ENCODE data around the gene ARAP2. TPM values are rescaled to one million over a fixed set of nuclear protein-coding genes. Genes with fewer than 3 reads are reported as not detected.

Gene ARAP2
- total RNA-seq, 5 donors from 2014 or later (not counting 1 experiment from before 2014, with no cell fraction given) = 41.2 to 94.3 (median 61.0) TPM

DNA sequence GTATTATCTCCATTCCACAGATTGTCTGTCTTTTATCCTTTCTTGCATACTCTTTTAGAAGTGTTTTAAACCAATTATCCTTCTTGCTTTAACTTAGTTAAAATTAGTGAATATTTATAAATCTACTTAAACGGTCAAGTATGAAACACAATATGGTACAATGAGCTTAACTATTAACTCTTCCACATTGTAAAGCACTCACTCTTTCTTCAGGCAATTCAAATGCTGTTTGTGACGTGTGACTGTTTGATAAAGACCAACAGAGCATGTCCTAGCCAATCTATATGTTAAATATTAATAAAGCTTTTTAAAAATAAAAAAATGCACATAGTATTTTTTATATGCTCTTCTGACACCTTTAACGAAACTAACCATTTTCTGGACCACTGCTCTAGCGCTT is 192.7 kb downstream of the ARAP2 start:
- no peaks in the 10 kb centered on the region for H3K27me3 ChIP-seq (replicated peaks in 1 of 2; ENCODE audit: control insufficient read depth in 2 of 2, extremely low read depth in 1 of 2, insufficient read depth in 2 of 2, low read length in 1 of 2)
- H3K4me3 ChIP-seq (ENCODE audit: control insufficient read depth in 1 of 2, extremely low read depth in 1 of 2, low read length in 1 of 2) = no peak overlapping the region
- Mint-ChIP-seq H3K27ac (no peak overlapping the region), H3K36me3 (no peaks in the 10 kb centered on the region), H3K27me3 (no peaks in the 10 kb centered on the region), H3K4me1 (no peaks in the 10 kb centered on the region), H3K9me3 (no peaks in the 10 kb centered on the region), H3K4me3 (no peak overlapping the region)
- no peak for DNase-seq
- WGBS (ENCODE audit: insufficient coverage) = no CpG with 5 or more reads among the region's 4 CpGs
- no peak overlapping the region for H3K27ac ChIP-seq (ENCODE audit: low read length)
- peaks cover 0 to 2% of the 10 kb centered on the region in 2 donors for H3K36me3 ChIP-seq (ENCODE audit: control insufficient read depth in 2 of 2, extremely low read depth in 1 of 2, insufficient read depth in 1 of 2, low read length in 1 of 2)
- ATAC-seq (replicated peaks in 1 of 4) = no peak
- POLR2A ChIA-PET = no interaction called here
- CTCF ChIA-PET = no interaction called here
- no peaks in the 10 kb centered on the region for H3K9me3 ChIP-seq
- H3K4me1 ChIP-seq (ENCODE audit: control insufficient read depth in 1 of 2, extremely low read depth in 1 of 2, insufficient read depth in 2 of 2, low read length in 2 of 2) = no peaks in the 10 kb centered on the region

DNA sequence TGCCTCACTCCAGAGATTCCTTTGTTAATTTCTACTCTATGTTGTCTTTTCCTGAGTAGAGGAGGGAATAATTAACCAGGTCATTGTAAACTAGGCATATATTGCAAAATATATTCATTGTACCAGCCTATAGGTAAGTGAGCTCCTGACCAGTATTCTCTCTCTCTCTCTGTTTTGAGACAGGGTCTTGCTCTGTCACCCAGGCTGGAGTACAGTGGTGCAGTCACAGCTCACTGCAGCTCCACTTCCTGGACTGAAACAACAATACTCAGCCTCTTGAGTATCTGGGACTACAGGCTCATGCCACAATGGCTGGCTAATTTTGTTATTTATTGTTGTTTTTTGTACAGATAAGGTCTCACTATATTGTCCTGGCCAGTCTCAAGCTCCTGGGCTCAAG is 198.3 kb downstream of the ARAP2 start:
- no peak overlapping the region for H3K4me3 ChIP-seq (ENCODE audit: control insufficient read depth in 1 of 2, extremely low read depth in 1 of 2, low read length in 1 of 2)
- H3K27me3 ChIP-seq (replicated peaks in 1 of 2; ENCODE audit: control insufficient read depth in 2 of 2, extremely low read depth in 1 of 2, insufficient read depth in 2 of 2, low read length in 1 of 2) = no peaks in the 10 kb centered on the region
- H3K9me3 ChIP-seq = no peaks in the 10 kb centered on the region
- Mint-ChIP-seq H3K4me1 (no peaks in the 10 kb centered on the region), H3K27me3 (no peaks in the 10 kb centered on the region), H3K27ac (no peak overlapping the region), H3K36me3 (peaks cover 3% of the 10 kb centered on the region), H3K4me3 (no peak overlapping the region), H3K9me3 (no peaks in the 10 kb centered on the region)
- DNase-seq (no peak), ATAC-seq (replicated peaks in 1 of 4) (no peak)
- CTCF ChIA-PET = no interaction called here
- H3K36me3 ChIP-seq (ENCODE audit: control insufficient read depth in 2 of 2, extremely low read depth in 1 of 2, insufficient read depth in 1 of 2, low read length in 1 of 2) = peaks cover 0 to 2% of the 10 kb centered on the region in 2 donors
- no peaks in the 10 kb centered on the region for H3K4me1 ChIP-seq (ENCODE audit: control insufficient read depth in 1 of 2, extremely low read depth in 1 of 2, insufficient read depth in 2 of 2, low read length in 2 of 2)
- H3K27ac ChIP-seq (ENCODE audit: low read length) = no peak overlapping the region
- POLR2A ChIA-PET = interaction anchor here in 1 of 2 donors (0.6 kb wide), 1 partner anchor 12 kb away, joined by 3 read pairs; no protein-coding TSS in a partner anchor

DNA sequence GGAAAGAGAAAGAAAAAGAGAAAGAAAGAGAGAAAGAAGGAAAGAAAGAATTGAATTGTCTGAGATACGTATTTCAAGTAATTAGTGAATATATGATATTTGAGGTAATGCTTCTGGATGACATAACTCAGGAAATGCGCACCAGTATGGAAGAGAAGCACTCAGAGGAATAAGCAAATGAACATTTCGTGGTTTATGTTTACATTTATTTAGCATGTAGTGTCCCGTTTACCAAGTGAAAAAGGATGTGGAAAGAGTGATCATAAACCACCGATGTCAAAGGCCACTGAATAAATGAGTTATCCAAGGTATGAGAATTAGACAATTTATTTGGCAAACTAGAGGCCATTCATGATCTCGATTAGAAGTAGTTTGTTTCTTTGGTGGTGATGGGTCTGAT is 200.4 kb downstream of the ARAP2 start:
- H3K27ac ChIP-seq (ENCODE audit: low read length) = no peak overlapping the region
- WGBS (ENCODE audit: insufficient coverage) = 94% methylated on average over 5 of the region's 6 CpGs
- H3K27me3 ChIP-seq (replicated peaks in 1 of 2; ENCODE audit: control insufficient read depth in 2 of 2, extremely low read depth in 1 of 2, insufficient read depth in 2 of 2, low read length in 1 of 2) = no peaks in the 10 kb centered on the region
- Mint-ChIP-seq H3K36me3 (peaks cover 16% of the 10 kb centered on the region), H3K27me3 (no peaks in the 10 kb centered on the region), H3K9me3 (no peaks in the 10 kb centered on the region), H3K27ac (no peak overlapping the region), H3K4me3 (no peak overlapping the region), H3K4me1 (no peaks in the 10 kb centered on the region)
- no peaks in the 10 kb centered on the region for H3K4me1 ChIP-seq (ENCODE audit: control insufficient read depth in 1 of 2, extremely low read depth in 1 of 2, insufficient read depth in 2 of 2, low read length in 2 of 2)
- no peak for ATAC-seq (replicated peaks in 1 of 4)
- no peaks in the 10 kb centered on the region for H3K9me3 ChIP-seq
- peaks cover 0 to 2% of the 10 kb centered on the region in 2 donors for H3K36me3 ChIP-seq (ENCODE audit: control insufficient read depth in 2 of 2, extremely low read depth in 1 of 2, insufficient read depth in 1 of 2, low read length in 1 of 2)
- H3K4me3 ChIP-seq (ENCODE audit: control insufficient read depth in 1 of 2, extremely low read depth in 1 of 2, low read length in 1 of 2) = no peak overlapping the region
- DNase-seq = no peak
- POLR2A ChIA-PET = no interaction called here
- CTCF ChIA-PET = no interaction called here

DNA sequence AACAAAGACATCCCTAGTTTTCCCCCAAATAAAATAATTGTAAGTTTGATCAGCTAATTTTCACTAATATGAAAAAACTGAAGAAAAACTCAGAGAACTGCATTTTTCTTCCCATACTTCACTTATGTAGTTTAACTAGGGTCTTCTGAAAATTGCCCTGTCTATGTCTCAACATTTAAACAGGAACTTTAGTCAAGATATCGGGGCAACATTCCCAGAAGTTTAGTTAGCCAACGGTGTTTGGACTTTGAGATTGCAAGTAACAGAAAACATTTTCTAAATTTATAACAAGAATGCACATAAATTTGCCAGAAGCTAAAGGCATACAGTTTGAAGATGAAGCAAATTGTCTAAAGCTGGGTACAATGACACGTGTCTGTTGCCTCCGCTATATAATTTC is 201.1 kb downstream of the ARAP2 start:
- Mint-ChIP-seq H3K4me1 (no peaks in the 10 kb centered on the region), H3K36me3 (peaks cover 16% of the 10 kb centered on the region), H3K27me3 (no peaks in the 10 kb centered on the region), H3K4me3 (no peak overlapping the region), H3K27ac (no peak overlapping the region), H3K9me3 (no peaks in the 10 kb centered on the region)
- Histone ChIP-seq H3K27ac (ENCODE audit: low read length) (no peak overlapping the region), H3K4me1 (ENCODE audit: control insufficient read depth in 1 of 2, extremely low read depth in 1 of 2, insufficient read depth in 2 of 2, low read length in 2 of 2) (no peaks in the 10 kb centered on the region), H3K36me3 (ENCODE audit: control insufficient read depth in 2 of 2, extremely low read depth in 1 of 2, insufficient read depth in 1 of 2, low read length in 1 of 2) (peaks cover 0 to 2% of the 10 kb centered on the region in 2 donors), H3K9me3 (no peaks in the 10 kb centered on the region), H3K27me3 (replicated peaks in 1 of 2; ENCODE audit: control insufficient read depth in 2 of 2, extremely low read depth in 1 of 2, insufficient read depth in 2 of 2, low read length in 1 of 2) (no peaks in the 10 kb centered on the region), H3K4me3 (ENCODE audit: control insufficient read depth in 1 of 2, extremely low read depth in 1 of 2, low read length in 1 of 2) (no peak overlapping the region)
- WGBS (ENCODE audit: insufficient coverage) = 97% methylated on average over 4 of the region's 4 CpGs
- ChIA-PET CTCF (no interaction called here), POLR2A (no interaction called here)
- DNase-seq (no peak), ATAC-seq (replicated peaks in 1 of 4) (no peak)

DNA sequence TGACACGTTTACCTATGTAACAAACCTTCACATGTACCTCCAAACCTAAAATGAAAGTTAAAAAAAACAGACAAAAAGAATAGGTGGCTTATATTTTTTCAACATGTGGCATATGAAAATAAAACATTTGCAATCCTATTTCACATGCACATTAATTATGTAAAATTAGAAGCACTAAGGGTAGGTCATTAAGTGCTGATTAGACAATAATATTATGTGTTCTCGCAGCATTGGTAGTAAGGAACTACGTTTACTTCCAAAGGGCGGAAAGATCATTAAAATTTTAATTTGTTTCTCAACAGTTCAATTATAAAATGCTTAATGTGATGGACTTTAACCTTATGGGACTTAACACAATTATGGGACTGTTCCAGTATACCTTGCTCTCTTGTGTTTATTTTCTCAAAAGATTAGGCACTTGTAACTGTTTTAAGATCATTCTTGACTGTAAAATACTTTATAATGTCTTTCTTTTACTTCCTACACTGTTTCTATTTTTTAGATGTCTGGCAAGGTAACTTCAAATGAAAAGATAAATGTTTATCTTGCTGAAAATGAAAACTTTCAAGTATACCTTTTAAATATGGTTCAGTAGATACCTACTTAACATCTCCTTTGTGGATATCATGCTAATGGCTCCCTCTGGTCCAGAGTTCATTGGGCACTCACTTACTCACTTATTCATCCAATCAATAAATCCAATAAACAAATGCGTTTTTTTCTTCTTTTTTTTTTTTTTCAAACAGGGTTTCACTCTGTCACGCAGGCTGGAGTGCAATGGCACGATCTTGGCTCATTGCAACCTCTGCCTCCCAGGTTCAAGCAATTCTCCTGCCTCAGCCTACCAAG is 202.0 kb downstream of the ARAP2 start:
- POLR2A ChIA-PET = no interaction called here
- WGBS (ENCODE audit: insufficient coverage) = 83% methylated on average over 1 of the region's 7 CpGs
- no peaks in the 10 kb centered on the region for H3K27me3 Mint-ChIP-seq
- no peak for ATAC-seq (replicated peaks in 1 of 4)
- no peak overlapping the region for H3K4me3 Mint-ChIP-seq
- no peak for DNase-seq
- no peaks in the 10 kb centered on the region for H3K9me3 Mint-ChIP-seq
- peaks cover 16% of the 10 kb centered on the region for H3K36me3 Mint-ChIP-seq
- Histone ChIP-seq H3K36me3 (ENCODE audit: control insufficient read depth in 2 of 2, extremely low read depth in 1 of 2, insufficient read depth in 1 of 2, low read length in 1 of 2) (peaks cover 0 to 2% of the 10 kb centered on the region in 2 donors), H3K4me3 (ENCODE audit: control insufficient read depth in 1 of 2, extremely low read depth in 1 of 2, low read length in 1 of 2) (no peak overlapping the region), H3K27me3 (replicated peaks in 1 of 2; ENCODE audit: control insufficient read depth in 2 of 2, extremely low read depth in 1 of 2, insufficient read depth in 2 of 2, low read length in 1 of 2) (no peaks in the 10 kb centered on the region), H3K9me3 (no peaks in the 10 kb centered on the region), H3K27ac (ENCODE audit: low read length) (no peak overlapping the region), H3K4me1 (ENCODE audit: control insufficient read depth in 1 of 2, extremely low read depth in 1 of 2, insufficient read depth in 2 of 2, low read length in 2 of 2) (no peaks in the 10 kb centered on the region)
- H3K4me1 Mint-ChIP-seq = no peaks in the 10 kb centered on the region
- CTCF ChIA-PET = no interaction called here
- H3K27ac Mint-ChIP-seq = no peak overlapping the region

DNA sequence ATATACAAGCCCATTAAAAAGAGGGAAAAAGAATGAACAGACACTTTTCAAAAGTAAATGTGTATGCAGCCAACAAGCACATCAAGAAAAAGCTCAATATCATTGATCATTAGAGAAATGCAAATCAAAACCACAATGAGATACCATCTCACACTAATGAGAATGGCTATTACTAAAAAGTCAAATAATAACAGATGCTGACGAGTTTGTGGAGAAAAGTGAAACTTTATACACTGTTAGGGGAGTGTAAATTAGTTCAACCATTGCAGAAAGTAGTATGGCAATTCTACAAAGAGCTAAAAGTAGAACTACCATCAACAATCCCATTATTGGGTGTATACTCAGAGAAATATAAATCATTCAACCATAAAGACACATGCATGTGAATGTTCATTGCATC is 203.0 kb downstream of the ARAP2 start:
- Histone ChIP-seq H3K9me3 (no peaks in the 10 kb centered on the region), H3K36me3 (ENCODE audit: control insufficient read depth in 2 of 2, extremely low read depth in 1 of 2, insufficient read depth in 1 of 2, low read length in 1 of 2) (no peaks in the 10 kb centered on the region), H3K4me1 (ENCODE audit: control insufficient read depth in 1 of 2, extremely low read depth in 1 of 2, insufficient read depth in 2 of 2, low read length in 2 of 2) (no peaks in the 10 kb centered on the region), H3K4me3 (ENCODE audit: control insufficient read depth in 1 of 2, extremely low read depth in 1 of 2, low read length in 1 of 2) (no peak overlapping the region), H3K27me3 (replicated peaks in 1 of 2; ENCODE audit: control insufficient read depth in 2 of 2, extremely low read depth in 1 of 2, insufficient read depth in 2 of 2, low read length in 1 of 2) (no peaks in the 10 kb centered on the region), H3K27ac (ENCODE audit: low read length) (no peak overlapping the region)
- ChIA-PET POLR2A (interaction anchor here in 1 of 2 donors (0.8 kb wide), 1 partner anchor 8 kb away, joined by 3 read pairs; no protein-coding TSS in a partner anchor), CTCF (no interaction called here)
- H3K4me3 Mint-ChIP-seq = no peak overlapping the region
- DNase-seq (no peak), ATAC-seq (replicated peaks in 1 of 4) (no peak)
- no peak overlapping the region for H3K27ac Mint-ChIP-seq
- H3K27me3 Mint-ChIP-seq = no peaks in the 10 kb centered on the region
- WGBS (ENCODE audit: insufficient coverage) = no CpG with 5 or more reads among the region's 1 CpG
- no peaks in the 10 kb centered on the region for H3K4me1 Mint-ChIP-seq
- peaks cover 23% of the 10 kb centered on the region for H3K36me3 Mint-ChIP-seq
- no peaks in the 10 kb centered on the region for H3K9me3 Mint-ChIP-seq

Measured in T-cell (primary cell).